HepG2 (cell line): Measurements from ENCODE around the gene SH3PXD2A.

ENCODE experiments used
- HOMEZ ChIP-seq: IDR thresholded peaks from 2 replicates; pipeline ENCODE4 v1.6.1; 2016; ENCODE audit warnings: low read depth
- NCOR1 ChIP-seq: fragments of 200-600 bp; sonication (generic); IDR thresholded peaks from 2 replicates; pipeline ENCODE4 v1.7.0; 2017; ENCODE audit warnings: antibody characterized with exemption, low read length, borderline replicate concordance

GRCh38 chr10:103740611-103741010, 114.8 kb downstream of the SH3PXD2A start:
- TF ChIP-seq HOMEZ (CRISPR knock-in tag) = no peak
- TF ChIP-seq NCOR1 = no peak
